Stimulated activated effector memory CD8-positive, alpha-beta T cell treated with anti-CD3 and anti-CD28 coated beads, Interleukin-12 subunit alpha, Interleukin-12 subunit beta, amount 100 ng/mL, for 72 hours (primary cell): Measurements from ENCODE around the gene CDK6.
"Not testable (repeated sequence)": the region's sequence is repeated elsewhere in the genome, so short reads cannot be mapped to it uniquely, and the experiment has no call there.

Experiments
- ATAC-seq: fragments of 150-1000 bp; cut with Tn5 transposase; 2 replicates; pipeline ENCODE4 v1.10.0; 2021
- DNase-seq, 2 donors: peaks; one replicate each; pipeline ENCODE4 v3.0.0; 2021 to 2022; ENCODE audit warnings: low spot score in 2 of 2
- H3K27ac Mint-ChIP-seq: one replicate; pipeline ENCODE4 v1.8.0; 2022; ENCODE audit warnings: mild to moderate bottlenecking, mixed read lengths
- H3K36me3 Mint-ChIP-seq: one replicate; pipeline ENCODE4 v1.8.0; 2022; ENCODE audit warnings: mild to moderate bottlenecking, mixed read lengths
- H3K4me1 Mint-ChIP-seq: one replicate; pipeline ENCODE4 v1.8.0; 2022; ENCODE audit warnings: mixed read lengths
- H3K4me3 Mint-ChIP-seq: one replicate; pipeline ENCODE4 v1.8.0; 2022; ENCODE audit warnings: mild to moderate bottlenecking, mixed read lengths
- H3K9me3 Mint-ChIP-seq: one replicate; pipeline ENCODE4 v1.8.0; 2022; ENCODE audit warnings: mixed read lengths

CDK6 gene

GRCh38 chr7:92836489-92836999 is at the start of gene CDK6:
Gene CDK6 (minus strand): TSS chr7:92836573. CDS start chr7:92833323, 3,250 bp downstream.
- Mint-ChIP-seq H3K9me3 (no peaks in the 10 kb centered on the region), H3K4me3 (peak within 1 kb of the TSS; percentile 84), H3K27ac (peak within 1 kb of the TSS; percentile 99), H3K36me3 (peaks cover 46% of the 10 kb centered on the region), H3K4me1 (peaks cover 43% of the 10 kb centered on the region)
- DNase-seq, result peak; percentile 53 to 85
- ATAC-seq, result peak; percentile 66

- Mint-ChIP-seq H3K4me1 (peaks cover 23% of the 10 kb centered on the region), H3K9me3 (peaks cover 25% of the 10 kb centered on the region)
- not testable (repeated sequence) for DNase-seq, H3K36me3 Mint-ChIP-seq, ATAC-seq, H3K27ac Mint-ChIP-seq, H3K4me3 Mint-ChIP-seq
Measured at GRCh38 chr7:92886039-92886438, 49.7 kb upstream of the CDK6 start.

GRCh38 chr7:92884218-92884617 is 47.8 kb upstream of the CDK6 start:
- DNase-seq (no peak), ATAC-seq (peak; percentile 47)
- Mint-ChIP-seq H3K4me3 (no peak overlapping the region), H3K27ac (no peak overlapping the region), H3K4me1 (peaks cover 36% of the 10 kb centered on the region), H3K9me3 (peaks cover 28% of the 10 kb centered on the region), H3K36me3 (no peaks in the 10 kb centered on the region)

- no peak overlapping the region for H3K27ac Mint-ChIP-seq
- ATAC-seq, result no peak
- no peaks in the 10 kb centered on the region for H3K36me3 Mint-ChIP-seq
- no peak for DNase-seq
- peaks cover 36% of the 10 kb centered on the region for H3K4me1 Mint-ChIP-seq
- H3K9me3 Mint-ChIP-seq, result peaks cover 24% of the 10 kb centered on the region
- no peak overlapping the region for H3K4me3 Mint-ChIP-seq
Measured at GRCh38 chr7:92882760-92883159, 46.4 kb upstream of the CDK6 start.

GRCh38 chr7:92881091-92881485 is 44.7 kb upstream of the CDK6 start:
- DNase-seq (no peak), ATAC-seq (peak; percentile 64)
- Mint-ChIP-seq H3K36me3 (no peaks in the 10 kb centered on the region), H3K4me1 (peaks cover 44% of the 10 kb centered on the region), H3K27ac (peak overlapping the region; percentile 11), H3K9me3 (peaks cover 17% of the 10 kb centered on the region), H3K4me3 (peak overlapping the region; percentile 8)

GRCh38 chr7:92880212-92881090 is 44.1 kb upstream of the CDK6 start:
- ATAC-seq, result peak; percentile 59
- Mint-ChIP-seq H3K36me3 (no peaks in the 10 kb centered on the region), H3K4me3 (no peak overlapping the region), H3K27ac (peak overlapping the region; percentile 11), H3K9me3 (peaks cover 17% of the 10 kb centered on the region), H3K4me1 (peaks cover 50% of the 10 kb centered on the region)
- peak in 1 of 2 donors; percentile 55 for DNase-seq

- Mint-ChIP-seq H3K36me3 (no peaks in the 10 kb centered on the region), H3K27ac (no peak overlapping the region), H3K4me3 (no peak overlapping the region), H3K4me1 (peaks cover 46% of the 10 kb centered on the region), H3K9me3 (peaks cover 8% of the 10 kb centered on the region)
- DNase-seq (no peak), ATAC-seq (no peak)
Measured at GRCh38 chr7:92877367-92877766, 41.0 kb upstream of the CDK6 start.

GRCh38 chr7:92876836-92877235 is 40.5 kb upstream of the CDK6 start:
- Mint-ChIP-seq H3K4me3 (no peak overlapping the region), H3K36me3 (no peaks in the 10 kb centered on the region), H3K9me3 (peaks cover 6% of the 10 kb centered on the region)

GRCh38 chr7:92875719-92876118 is 39.3 kb upstream of the CDK6 start:
- no peak for DNase-seq
- peak; percentile 96 for ATAC-seq
- H3K9me3 Mint-ChIP-seq, result peaks cover 2% of the 10 kb centered on the region
- no peak overlapping the region for H3K27ac Mint-ChIP-seq
- H3K36me3 Mint-ChIP-seq, result no peaks in the 10 kb centered on the region
- peak overlapping the region; percentile 6 for H3K4me3 Mint-ChIP-seq
- H3K4me1 Mint-ChIP-seq, result peaks cover 35% of the 10 kb centered on the region

More at GRCh38 chr7:92876836-92877235, 40.5 kb upstream of the CDK6 start:
- DNase-seq (no peak), ATAC-seq (no peak)
- Mint-ChIP-seq H3K27ac (no peak overlapping the region), H3K4me1 (peaks cover 46% of the 10 kb centered on the region)

- Mint-ChIP-seq H3K36me3 (no peaks in the 10 kb centered on the region), H3K27ac (no peak overlapping the region), H3K4me3 (peak overlapping the region; percentile 6), H3K4me1 (peaks cover 32% of the 10 kb centered on the region), H3K9me3 (peaks cover 2% of the 10 kb centered on the region)
- DNase-seq (no peak), ATAC-seq (peak; percentile 19)
Measured at GRCh38 chr7:92875173-92875572, 38.8 kb upstream of the CDK6 start.

- Mint-ChIP-seq H3K4me1 (peaks cover 26% of the 10 kb centered on the region), H3K9me3 (peaks cover 4% of the 10 kb centered on the region), H3K36me3 (no peaks in the 10 kb centered on the region), H3K4me3 (peak overlapping the region; percentile 6), H3K27ac (no peak overlapping the region)
- no peak for ATAC-seq
- DNase-seq, result no peak
Measured at GRCh38 chr7:92874567-92874966, 38.2 kb upstream of the CDK6 start.

- H3K4me1 Mint-ChIP-seq, result peaks cover 26% of the 10 kb centered on the region
- no peak for ATAC-seq
- H3K36me3 Mint-ChIP-seq, result no peaks in the 10 kb centered on the region
- H3K9me3 Mint-ChIP-seq, result peaks cover 5% of the 10 kb centered on the region
- no peak overlapping the region for H3K27ac Mint-ChIP-seq
- H3K4me3 Mint-ChIP-seq, result no peak overlapping the region
- DNase-seq, result no peak
Measured at GRCh38 chr7:92873776-92874175, 37.4 kb upstream of the CDK6 start.

- peaks cover 10% of the 10 kb centered on the region for H3K9me3 Mint-ChIP-seq
- no peaks in the 10 kb centered on the region for H3K36me3 Mint-ChIP-seq
- no peak overlapping the region for H3K4me3 Mint-ChIP-seq
- ATAC-seq (no peak), DNase-seq (no peak)
- H3K4me1 Mint-ChIP-seq, result peaks cover 26% of the 10 kb centered on the region
- no peak overlapping the region for H3K27ac Mint-ChIP-seq
Measured at GRCh38 chr7:92872701-92873100, 36.3 kb upstream of the CDK6 start.

GRCh38 chr7:92868683-92869293 is 32.4 kb upstream of the CDK6 start:
- no peak overlapping the region for H3K27ac Mint-ChIP-seq
- H3K4me3 Mint-ChIP-seq, result no peak overlapping the region
- peaks cover 9% of the 10 kb centered on the region for H3K4me1 Mint-ChIP-seq
- no peak for DNase-seq
- ATAC-seq, result no peak
- peaks cover 16% of the 10 kb centered on the region for H3K9me3 Mint-ChIP-seq
- no peaks in the 10 kb centered on the region for H3K36me3 Mint-ChIP-seq

- Mint-ChIP-seq H3K4me1 (peaks cover 13% of the 10 kb centered on the region), H3K9me3 (peaks cover 18% of the 10 kb centered on the region)
- DNase-seq, H3K36me3 Mint-ChIP-seq, H3K4me3 Mint-ChIP-seq, H3K27ac Mint-ChIP-seq: not testable (repeated sequence)
- ATAC-seq, result peak; percentile 83
Measured at GRCh38 chr7:92864169-92864568, 27.8 kb upstream of the CDK6 start.
